ENCODE data around the gene EIPR1. TPM values are rescaled to one million over a fixed set of nuclear protein-coding genes. Genes with fewer than 3 reads are reported as not detected.

EIPR1 gene
- total and polyA plus RNA-seq, 2 of the 4 experiments (the other 2 are of a cell fraction): 46.5 to 67.4 TPM

- BruUV-seq (replicated peaks): no TSS peak
- Histone ChIP-seq H3K9me3 (ENCODE audit: control insufficient read depth, insufficient read depth, low read length) (no peaks in the 10 kb centered on the region), H3K4me1 (ENCODE audit: control insufficient read depth, insufficient read depth, low read length) (peaks cover 2% of the 10 kb centered on the region; the same call in 1 of the 2 replicates), H2BK5ac (ENCODE audit: low read depth, low read length, poor library complexity, severe bottlenecking) (no peak overlapping the region), H4K8ac (ENCODE audit: low read depth in 2 of 2, low read length in 2 of 2) (no peak overlapping the region), H4K5ac (ENCODE audit: low read depth, low read length) (no peak overlapping the region), H3K79me1 (ENCODE audit: low read depth in 1 of 2, low read length in 2 of 2) (peaks cover 0 to 17% of the 10 kb centered on the region in 2 experiments; a peak in 1 of 4 replicates), H3K18ac (ENCODE audit: low read depth, low read length) (no peak overlapping the region), H2BK15ac (ENCODE audit: low read depth, low read length) (no peak overlapping the region), H2AK5ac (ENCODE audit: low read depth, low read length) (no peak overlapping the region), H3K36me3 (ENCODE audit: control insufficient read depth, insufficient read depth, low read length) (peaks cover 3% of the 10 kb centered on the region; the same call in 1 of the 2 replicates), H3K4me2 (ENCODE audit: low read depth, low read length) (no peak overlapping the region), H3K27ac (ENCODE audit: insufficient read depth, low read length) (no peak overlapping the region), H2BK120ac (ENCODE audit: low read depth, low read length) (no peak overlapping the region), H3K9ac (ENCODE audit: low read depth, low read length) (no peak overlapping the region), H4K91ac (ENCODE audit: insufficient read depth, low read depth, low read length) (no peak overlapping the region), H3K56ac (ENCODE audit: extremely low read depth, insufficient read depth, low read length) (no peak overlapping the region), H3K4me3 (ENCODE audit: insufficient read depth, low read depth, low read length) (no peak overlapping the region), H3K4ac (ENCODE audit: low read depth, low read length) (no peak overlapping the region), H2AFZ (replicated peaks; ENCODE audit: low read length, poor library complexity) (no peak overlapping the region), H2BK20ac (ENCODE audit: low read depth, low read length) (no peak overlapping the region), H3K9me1 (ENCODE audit: insufficient read depth, low read length) (peaks cover 13% of the 10 kb centered on the region; the same call in 1 of the 2 replicates), H4K20me1 (ENCODE audit: insufficient read depth, low read length) (peaks cover 4% of the 10 kb centered on the region), H3K14ac (replicated peaks; ENCODE audit: low read depth, low read length) (no peak overlapping the region), H2AK9ac (replicated peaks; ENCODE audit: low read depth, low read length, poor library complexity) (no peak overlapping the region), H3K23ac (ENCODE audit: low read depth, low read length) (no peak overlapping the region), H3K27me3 (ENCODE audit: control insufficient read depth, insufficient read depth, low read length) (no peaks in the 10 kb centered on the region)
- DNase-seq (no peak), ATAC-seq (ENCODE audit: low read depth) (no peak)
- in situ Hi-C loops (cut with MboI; ENCODE audit: low sequenced_read_pairs) (no loop called here), dilution Hi-C loops (cut with HindIII; ENCODE audit: low sequenced_read_pairs, unreplicated experiment) (no loop called here), intact Hi-C loops (cut with micrococcal nuclease) (no loop called here)
- POLR2A ChIA-PET (ENCODE audit: unreplicated experiment): no interaction called here
- TF ChIP-seq MAZ (IDR thresholded peaks at IDR 0.05; ENCODE audit: borderline replicate concordance, low read depth, low read length): no peak
- no peak for TF ChIP-seq FOS (IDR thresholded peaks at IDR 0.05; ENCODE audit: low read depth, low read length)
- no peak for TF ChIP-seq POLR2A (IDR thresholded peaks at IDR 0.05; ENCODE audit: low read depth, low read length)
- TF ChIP-seq BHLHE40 (IDR thresholded peaks at IDR 0.05; ENCODE audit: low read depth, low read length): no peak
- TF ChIP-seq MXI1 (IDR thresholded peaks at IDR 0.05; ENCODE audit: borderline replicate concordance, low read depth, low read length): no peak
- no peak for TF ChIP-seq RCOR1 (IDR thresholded peaks at IDR 0.05; ENCODE audit: insufficient replicate concordance, low read length)
- no peak for TF ChIP-seq MAFK (IDR thresholded peaks at IDR 0.05; ENCODE audit: low read depth, low read length)
- TF ChIP-seq, protein P1, sequence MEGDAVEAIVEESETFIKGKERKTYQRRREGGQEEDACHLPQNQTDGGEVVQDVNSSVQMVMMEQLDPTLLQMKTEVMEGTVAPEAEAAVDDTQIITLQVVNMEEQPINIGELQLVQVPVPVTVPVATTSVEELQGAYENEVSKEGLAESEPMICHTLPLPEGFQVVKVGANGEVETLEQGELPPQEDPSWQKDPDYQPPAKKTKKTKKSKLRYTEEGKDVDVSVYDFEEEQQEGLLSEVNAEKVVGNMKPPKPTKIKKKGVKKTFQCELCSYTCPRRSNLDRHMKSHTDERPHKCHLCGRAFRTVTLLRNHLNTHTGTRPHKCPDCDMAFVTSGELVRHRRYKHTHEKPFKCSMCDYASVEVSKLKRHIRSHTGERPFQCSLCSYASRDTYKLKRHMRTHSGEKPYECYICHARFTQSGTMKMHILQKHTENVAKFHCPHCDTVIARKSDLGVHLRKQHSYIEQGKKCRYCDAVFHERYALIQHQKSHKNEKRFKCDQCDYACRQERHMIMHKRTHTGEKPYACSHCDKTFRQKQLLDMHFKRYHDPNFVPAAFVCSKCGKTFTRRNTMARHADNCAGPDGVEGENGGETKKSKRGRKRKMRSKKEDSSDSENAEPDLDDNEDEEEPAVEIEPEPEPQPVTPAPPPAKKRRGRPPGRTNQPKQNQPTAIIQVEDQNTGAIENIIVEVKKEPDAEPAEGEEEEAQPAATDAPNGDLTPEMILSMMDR (conservative IDR thresholded peaks at IDR 0.05; ENCODE audit: low read depth, low read length): no peak
- CTCF ChIA-PET: interaction anchor here (0.6 kb wide), 1 partner anchor 109 kb away, joined by 4 read pairs; no protein-coding TSS in a partner anchor
- WGBS, 2 experiments (ENCODE audit: extremely low coverage in 2 of 2, insufficient read length in 1 of 2): 100% methylated on average over 4 of the region's 9 CpGs; no CpG with 5 or more reads in 1 of the 2 experiments
Observed at GRCh38 chr2:3342324-3342723, 35.3 kb downstream of the EIPR1 start.

Data from IMR-90 (cell line).